Peyer's patch (tissue), 4 donors: ENCODE results near the gene RESP18. TPM values are rescaled to one million over a fixed set of nuclear protein-coding genes. Genes with fewer than 3 reads are reported as not detected.
"Not testable (repeated sequence)": the region's sequence is repeated elsewhere in the genome, so short reads cannot be mapped to it uniquely, and the experiment has no call there.

Experiments
- DNase-seq, 3 donors: peaks; one replicate each; pipeline ENCODE4 v3.0.0-alpha.2; 2017 to 2019
- H3K27ac ChIP-seq, 4 donors: fragments of 200-600 bp; sonication (generic); one replicate each; pipeline ENCODE4 v1.5.1; 2016 to 2019
- H3K27me3 ChIP-seq, 2 donors: fragments of 200-600 bp; sonication (generic); one replicate each; pipeline ENCODE4 v1.5.1; 2019
- H3K36me3 ChIP-seq, 3 donors: fragments of 200-600 bp; sonication (generic); one replicate each; pipeline ENCODE4 v1.5.1; 2016 to 2019
- H3K4me1 ChIP-seq, 4 donors: fragments of 200-600 bp; sonication (generic); one replicate each; pipeline ENCODE4 v1.5.1; 2016 to 2019
- H3K4me3 ChIP-seq, 4 donors: fragments of 200-600 bp; sonication (generic); 1 replicate in 3 of 4; 2 replicates in 1 of 4; pipeline ENCODE4 v1.5.1; 2016 to 2019; ENCODE audit warnings: mild to moderate bottlenecking in 1 of 4
- H3K9me3 ChIP-seq, 4 donors: fragments of 200-600 bp; sonication (generic); one replicate each; pipeline ENCODE4 v1.5.1; 2016 to 2019; ENCODE audit warnings: mild to moderate bottlenecking in 1 of 4
- CTCF ChIP-seq, 6 experiments: fragments of 450-650 bp in 4 of 6; fragments of 200-600 bp in 2 of 6; sonication (generic) in 1 of 6; IDR thresholded peaks; one replicate each; pipeline ENCODE4 v1.5.1; 2017 to 2019; ENCODE audit warnings: antibody characterized with exemption in 6 of 6, mild to moderate bottlenecking in 3 of 6, moderate library complexity in 1 of 6
- POLR2A ChIP-seq, 2 donors: fragments of 450-650 bp; IDR thresholded peaks; one replicate each; pipeline ENCODE4 v1.5.1; 2017; ENCODE audit warnings: antibody characterized with exemption in 2 of 2, mild to moderate bottlenecking in 2 of 2, moderate library complexity in 2 of 2
- total RNA-seq, 4 donors: library from RNA; depleted of rRNA; stranded (reverse); fragments of >200 nt; gene quantifications; one replicate each; pipeline ENCODE4 v1.1.0, GENCODE V29; 2016

RESP18 gene
- total RNA-seq, 4 donors from 2014 or later = not detected

- Histone ChIP-seq H3K4me1 (peaks cover 0 to 9% (median 0%) of the 10 kb centered on the region in 4 donors), H3K27ac (peak overlapping the region in 3 of 4 donors; percentile 5 to 31 (median 9)), H3K27me3 (no peaks in the 10 kb centered on the region), H3K4me3 (no peak overlapping the region), H3K9me3 (no peaks in the 10 kb centered on the region), H3K36me3 (peaks cover 0 to 21% (median 0%) of the 10 kb centered on the region in 3 donors)
- peak in 1 of 3 donors; percentile 51 for DNase-seq
- TF ChIP-seq POLR2A (IDR thresholded peaks at IDR 0.05) = no peak
- no peak for TF ChIP-seq CTCF (IDR thresholded peaks at IDR 0.05)
Observed at GRCh38 chr2:219289537-219290361, 42.8 kb downstream of the RESP18 start.

- TF ChIP-seq CTCF (IDR thresholded peaks at IDR 0.05) = no peak
- no peak for TF ChIP-seq POLR2A (IDR thresholded peaks at IDR 0.05)
- Histone ChIP-seq H3K36me3 (peaks cover 0 to 27% (median 0%) of the 10 kb centered on the region in 3 donors), H3K27me3 (no peaks in the 10 kb centered on the region), H3K9me3 (no peaks in the 10 kb centered on the region), H3K4me1 (peaks cover 0 to 9% (median 0%) of the 10 kb centered on the region in 4 donors), H3K4me3 (no peak overlapping the region), H3K27ac (no peak overlapping the region)
- peak in 1 of 3 donors; percentile 21 for DNase-seq
Observed at GRCh38 chr2:219289195-219289536, 43.4 kb downstream of the RESP18 start.

- TF ChIP-seq CTCF (IDR thresholded peaks at IDR 0.05) = no peak
- no peak for TF ChIP-seq POLR2A (IDR thresholded peaks at IDR 0.05)
- no peaks in the 10 kb centered on the region for H3K27me3 ChIP-seq
- DNase-seq = peak in 1 of 3 donors; percentile 35
- H3K36me3 ChIP-seq = peaks cover 0 to 41% (median 0%) of the 10 kb centered on the region in 3 donors
- H3K4me1 ChIP-seq = peaks cover 0 to 9% (median 0%) of the 10 kb centered on the region in 4 donors
- H3K9me3 ChIP-seq = no peaks in the 10 kb centered on the region
- no peak overlapping the region for H3K27ac ChIP-seq
- no peak overlapping the region for H3K4me3 ChIP-seq
Observed at GRCh38 chr2:219287580-219288265, 44.8 kb downstream of the RESP18 start.

GRCh38 chr2:219287116-219287440 lies 45.5 kb downstream of the RESP18 start:
- H3K4me1 ChIP-seq, H3K27ac ChIP-seq, H3K4me3 ChIP-seq, H3K27me3 ChIP-seq, H3K9me3 ChIP-seq: not testable (repeated sequence)
- peak in 1 of 3 donors; percentile 26 for DNase-seq
- H3K36me3 ChIP-seq = peaks cover 0 to 48% (median 0%) of the 10 kb centered on the region in 3 donors

GRCh38 chr2:219286436-219287115 lies 46.0 kb downstream of the RESP18 start:
- peaks cover 0 to 9% (median 0%) of the 10 kb centered on the region in 4 donors for H3K4me1 ChIP-seq
- H3K27ac ChIP-seq = no peak overlapping the region

More at GRCh38 chr2:219286436-219287115, 46.0 kb downstream of the RESP18 start:
- H3K4me3 ChIP-seq = no peak overlapping the region
- DNase-seq = peak in 1 of 3 donors; percentile 13
- no peaks in the 10 kb centered on the region for H3K9me3 ChIP-seq
- peaks cover 0 to 53% (median 0%) of the 10 kb centered on the region in 3 donors for H3K36me3 ChIP-seq
- TF ChIP-seq CTCF (IDR thresholded peaks at IDR 0.05) = no peak
- no peak for TF ChIP-seq POLR2A (IDR thresholded peaks at IDR 0.05)
- H3K27me3 ChIP-seq = no peaks in the 10 kb centered on the region
